GM19452 (cell line): ENCODE data around the gene PHKA2.
"Not testable (repeated sequence)": the region's sequence is repeated elsewhere in the genome, so short reads cannot be mapped to it uniquely, and the experiment has no call there.

Experiments used
- ATAC-seq: cut with Tn5 transposase; IDR thresholded peaks from one replicate; pipeline ENCODE4 v1.9.1; 2021; ENCODE audit not compliant: unreplicated experiment

PHKA2 gene, protein sequence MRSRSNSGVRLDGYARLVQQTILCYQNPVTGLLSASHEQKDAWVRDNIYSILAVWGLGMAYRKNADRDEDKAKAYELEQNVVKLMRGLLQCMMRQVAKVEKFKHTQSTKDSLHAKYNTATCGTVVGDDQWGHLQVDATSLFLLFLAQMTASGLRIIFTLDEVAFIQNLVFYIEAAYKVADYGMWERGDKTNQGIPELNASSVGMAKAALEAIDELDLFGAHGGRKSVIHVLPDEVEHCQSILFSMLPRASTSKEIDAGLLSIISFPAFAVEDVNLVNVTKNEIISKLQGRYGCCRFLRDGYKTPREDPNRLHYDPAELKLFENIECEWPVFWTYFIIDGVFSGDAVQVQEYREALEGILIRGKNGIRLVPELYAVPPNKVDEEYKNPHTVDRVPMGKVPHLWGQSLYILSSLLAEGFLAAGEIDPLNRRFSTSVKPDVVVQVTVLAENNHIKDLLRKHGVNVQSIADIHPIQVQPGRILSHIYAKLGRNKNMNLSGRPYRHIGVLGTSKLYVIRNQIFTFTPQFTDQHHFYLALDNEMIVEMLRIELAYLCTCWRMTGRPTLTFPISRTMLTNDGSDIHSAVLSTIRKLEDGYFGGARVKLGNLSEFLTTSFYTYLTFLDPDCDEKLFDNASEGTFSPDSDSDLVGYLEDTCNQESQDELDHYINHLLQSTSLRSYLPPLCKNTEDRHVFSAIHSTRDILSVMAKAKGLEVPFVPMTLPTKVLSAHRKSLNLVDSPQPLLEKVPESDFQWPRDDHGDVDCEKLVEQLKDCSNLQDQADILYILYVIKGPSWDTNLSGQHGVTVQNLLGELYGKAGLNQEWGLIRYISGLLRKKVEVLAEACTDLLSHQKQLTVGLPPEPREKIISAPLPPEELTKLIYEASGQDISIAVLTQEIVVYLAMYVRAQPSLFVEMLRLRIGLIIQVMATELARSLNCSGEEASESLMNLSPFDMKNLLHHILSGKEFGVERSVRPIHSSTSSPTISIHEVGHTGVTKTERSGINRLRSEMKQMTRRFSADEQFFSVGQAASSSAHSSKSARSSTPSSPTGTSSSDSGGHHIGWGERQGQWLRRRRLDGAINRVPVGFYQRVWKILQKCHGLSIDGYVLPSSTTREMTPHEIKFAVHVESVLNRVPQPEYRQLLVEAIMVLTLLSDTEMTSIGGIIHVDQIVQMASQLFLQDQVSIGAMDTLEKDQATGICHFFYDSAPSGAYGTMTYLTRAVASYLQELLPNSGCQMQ

GRCh38 chrX:18983666-18984380 is at the start of gene PHKA2:
Gene PHKA2 (minus strand): TSS chrX:18984114. CDS start chrX:18983932, 182 bp downstream.
- peak; percentile 46 for ATAC-seq

DNA sequence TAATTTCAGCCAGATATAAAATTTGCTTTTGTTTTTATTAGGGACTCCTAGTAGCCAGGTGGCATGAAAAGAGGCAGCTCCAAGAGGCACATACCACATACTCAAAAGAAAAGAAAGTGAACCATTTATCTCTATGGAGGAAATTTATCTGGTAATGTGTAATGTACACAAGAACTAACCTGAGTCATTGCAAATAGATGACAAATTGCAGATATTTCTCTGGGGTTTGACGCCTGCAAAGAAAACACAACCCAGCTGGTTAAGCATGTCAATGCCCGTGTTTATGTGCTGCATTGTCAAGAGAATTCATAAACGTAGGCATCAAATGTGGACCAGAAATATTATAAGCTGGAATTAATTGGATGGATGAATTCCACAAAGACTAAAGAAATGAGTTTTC is 46.9 kb upstream of the PHKA2 start:
- no peak for ATAC-seq

- ATAC-seq = no peak
Measured at GRCh38 chrX:19028560-19028959, 44.6 kb upstream of the PHKA2 start.

- no peak for ATAC-seq
Measured at GRCh38 chrX:19024366-19024765, 40.5 kb upstream of the PHKA2 start.

- no peak for ATAC-seq
Measured at GRCh38 chrX:19019996-19020395, 36.1 kb upstream of the PHKA2 start.

GRCh38 chrX:19017271-19017670 is 33.4 kb upstream of the PHKA2 start:
- no peak for ATAC-seq

DNA sequence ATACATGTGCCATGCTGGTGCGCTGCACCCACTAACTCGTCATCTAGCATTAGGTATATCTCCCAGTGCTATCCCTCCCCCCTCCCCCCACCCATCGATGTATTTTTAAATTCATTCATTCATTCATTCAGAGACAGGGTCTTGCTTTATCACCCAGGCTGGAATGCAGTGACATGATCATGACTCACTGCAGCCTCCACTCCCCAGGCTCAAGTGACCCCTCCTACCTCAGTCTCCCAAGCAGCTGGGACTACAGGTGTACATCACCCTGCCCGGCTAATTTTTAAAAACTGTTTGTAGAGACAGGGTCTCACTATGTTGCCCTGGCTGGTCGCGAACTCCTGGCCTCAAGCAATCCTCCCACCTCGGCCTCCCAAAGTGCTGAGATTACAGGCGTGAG is 32.7 kb upstream of the PHKA2 start:
- ATAC-seq = not testable (repeated sequence)

DNA sequence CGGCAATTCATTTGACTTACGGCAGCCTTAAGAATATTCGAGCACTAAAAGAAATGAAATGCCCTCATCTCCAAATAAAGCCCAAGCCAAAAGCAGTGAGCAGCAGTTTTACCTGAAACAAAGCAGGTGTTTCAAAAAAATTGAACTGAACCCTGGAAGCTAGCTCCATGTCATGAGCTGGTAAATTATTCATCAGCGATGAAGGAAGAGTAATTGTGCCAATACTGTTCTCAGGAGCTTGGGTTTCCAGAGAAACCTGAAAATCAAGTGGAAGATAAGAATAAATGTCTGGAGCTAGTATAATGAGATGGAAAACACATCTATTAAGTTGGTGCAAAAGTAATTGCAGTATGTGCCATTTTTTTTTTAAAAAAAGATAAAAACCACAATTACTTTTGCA is 24.0 kb upstream of the PHKA2 start:
- no peak for ATAC-seq

DNA sequence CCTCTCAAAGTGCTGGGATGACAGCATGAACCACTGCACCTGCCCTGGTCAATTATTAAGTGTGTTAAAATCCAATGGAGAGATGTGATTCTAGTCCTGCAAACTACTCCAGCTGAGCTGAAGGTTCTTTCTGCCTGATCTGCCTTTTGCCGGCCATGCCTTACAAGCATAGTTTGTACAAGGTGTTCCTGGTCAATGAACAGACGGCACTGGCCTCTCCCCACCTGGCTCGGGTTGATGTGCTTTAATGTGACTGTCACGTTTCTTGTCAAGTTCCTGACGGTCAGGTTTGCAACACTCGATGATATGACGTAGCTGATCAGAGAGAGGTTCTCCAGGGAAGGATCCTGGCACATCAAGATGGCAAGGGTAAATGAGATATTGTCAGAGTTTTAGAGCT is 23.1 kb upstream of the PHKA2 start:
- no peak for ATAC-seq

DNA sequence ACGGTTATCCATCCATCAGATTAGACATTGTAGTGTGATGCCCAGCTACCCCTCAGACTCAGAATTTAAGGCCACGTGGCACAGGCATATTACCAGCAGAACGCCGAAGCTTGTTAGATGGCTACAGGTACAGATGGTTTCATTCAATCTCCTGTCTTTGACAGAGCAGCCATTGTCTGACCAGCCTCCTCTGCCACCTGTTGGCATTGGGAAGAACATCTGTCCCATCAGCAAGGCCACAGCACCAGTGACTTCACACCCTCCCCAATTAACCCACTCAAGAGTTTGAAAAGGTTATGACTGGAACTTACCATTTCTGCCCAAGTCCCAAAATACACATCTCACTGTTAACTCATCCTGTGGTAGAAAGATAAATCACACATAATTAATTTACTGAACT is 22.0 kb upstream of the PHKA2 start:
- ATAC-seq = no peak

DNA sequence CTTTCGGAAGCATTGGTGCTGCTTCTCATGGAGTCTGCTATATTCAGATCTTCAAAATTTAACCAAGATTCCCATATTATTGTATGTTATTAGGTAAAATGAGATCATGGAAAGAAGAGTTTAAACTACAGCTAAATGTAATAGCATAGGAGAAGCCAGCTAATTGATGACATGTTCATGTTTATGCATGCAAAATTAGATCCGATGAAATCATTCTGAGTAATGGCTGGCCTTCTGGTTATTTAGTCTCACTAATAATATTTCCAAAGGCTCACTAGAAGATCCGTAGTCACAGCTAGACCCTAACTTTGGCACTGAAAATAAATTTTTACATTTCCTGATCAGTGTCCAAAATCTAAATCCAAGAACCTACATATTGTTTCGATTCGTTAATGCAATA is 19.8 kb upstream of the PHKA2 start:
- no peak for ATAC-seq

GRCh38 chrX:18998653-18999052 is 14.7 kb upstream of the PHKA2 start:
- no peak for ATAC-seq

- ATAC-seq = no peak
Measured at GRCh38 chrX:18997916-18998315, 14.0 kb upstream of the PHKA2 start.

- ATAC-seq = no peak
Measured at GRCh38 chrX:18996536-18996935, 12.6 kb upstream of the PHKA2 start.

GRCh38 chrX:18995221-18995620 is 11.3 kb upstream of the PHKA2 start:
- no peak for ATAC-seq

DNA sequence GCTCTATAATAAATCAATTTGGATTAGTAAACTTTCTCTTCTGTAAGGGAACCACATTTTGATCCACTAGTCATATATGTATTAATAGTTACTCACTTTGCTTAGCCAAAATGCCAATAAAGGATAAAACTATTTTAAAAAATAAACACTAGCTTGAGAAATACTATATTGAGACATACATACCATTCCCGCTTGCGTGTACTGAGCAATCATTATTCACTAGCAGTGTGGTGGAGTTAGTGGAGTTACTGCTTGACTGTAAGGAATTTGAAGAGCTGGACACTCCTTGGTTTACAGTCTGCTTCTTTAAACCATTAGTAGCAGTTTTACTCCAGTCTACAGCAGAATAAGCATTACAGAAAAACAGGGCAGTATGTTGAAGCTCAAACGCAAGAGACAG is 10.8 kb upstream of the PHKA2 start:
- ATAC-seq = no peak

DNA sequence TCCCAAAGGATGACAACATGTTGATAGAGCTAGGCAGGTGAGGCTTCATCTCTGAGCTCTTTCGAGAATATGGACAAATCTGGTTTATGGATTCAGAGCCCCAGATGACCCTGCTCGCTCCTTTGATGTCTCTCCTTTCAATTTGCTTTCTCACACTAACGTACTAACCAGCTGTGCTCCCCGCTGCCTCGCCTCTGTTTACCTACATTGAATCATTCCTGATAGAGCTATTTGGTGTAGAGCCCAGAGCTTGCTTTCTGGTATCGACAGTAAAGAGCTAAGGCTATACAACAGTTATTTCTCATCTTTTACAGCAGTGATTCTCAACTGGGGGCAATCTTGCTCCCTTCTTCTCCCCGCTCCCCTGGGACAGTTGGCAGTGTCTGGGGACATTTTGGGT is 8.9 kb upstream of the PHKA2 start:
- ATAC-seq = no peak

GRCh38 chrX:18985186-18985435 is 1.2 kb upstream of the PHKA2 start:
- ATAC-seq = no peak

DNA sequence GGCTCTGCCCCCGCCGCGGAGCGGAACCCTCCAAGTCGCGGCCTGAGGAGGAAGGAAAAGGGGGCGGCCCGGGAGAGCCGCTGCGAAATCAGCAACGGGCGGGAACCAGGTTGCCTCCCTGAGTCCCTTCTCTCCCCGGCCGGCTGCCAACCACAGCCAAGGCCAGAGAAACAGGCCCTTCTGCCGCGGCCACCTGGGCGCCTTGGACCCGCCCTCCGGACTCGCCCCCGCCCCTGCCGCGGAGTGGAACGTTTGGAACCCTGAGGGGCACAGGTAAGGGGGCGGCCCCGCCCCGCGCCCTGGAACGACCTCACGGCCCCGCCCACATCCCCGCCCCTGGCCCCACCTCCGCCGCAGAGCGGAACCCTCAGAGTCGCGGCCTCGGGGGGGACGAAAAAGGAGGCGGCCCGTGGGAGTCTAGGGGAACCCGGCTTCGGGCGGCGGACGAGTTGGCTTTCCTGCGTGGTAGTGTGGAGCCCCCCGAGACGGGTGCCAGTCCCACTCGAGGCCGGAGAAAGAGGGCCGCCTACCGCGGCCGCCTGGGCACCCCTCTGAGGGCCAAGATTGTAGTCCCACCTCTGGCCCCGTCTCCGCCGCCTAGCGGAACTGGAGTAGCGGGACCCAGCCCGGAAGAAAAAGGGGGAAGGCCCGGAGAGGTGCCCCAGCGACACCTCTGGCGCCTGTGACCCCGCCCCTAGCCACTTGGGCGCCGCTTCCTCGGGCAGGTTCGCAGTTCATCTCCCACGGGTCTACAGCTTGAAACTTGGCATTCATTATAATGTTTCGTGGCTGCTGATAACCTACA is 669 bp upstream of the PHKA2 start:
- ATAC-seq = peak; percentile 88

DNA sequence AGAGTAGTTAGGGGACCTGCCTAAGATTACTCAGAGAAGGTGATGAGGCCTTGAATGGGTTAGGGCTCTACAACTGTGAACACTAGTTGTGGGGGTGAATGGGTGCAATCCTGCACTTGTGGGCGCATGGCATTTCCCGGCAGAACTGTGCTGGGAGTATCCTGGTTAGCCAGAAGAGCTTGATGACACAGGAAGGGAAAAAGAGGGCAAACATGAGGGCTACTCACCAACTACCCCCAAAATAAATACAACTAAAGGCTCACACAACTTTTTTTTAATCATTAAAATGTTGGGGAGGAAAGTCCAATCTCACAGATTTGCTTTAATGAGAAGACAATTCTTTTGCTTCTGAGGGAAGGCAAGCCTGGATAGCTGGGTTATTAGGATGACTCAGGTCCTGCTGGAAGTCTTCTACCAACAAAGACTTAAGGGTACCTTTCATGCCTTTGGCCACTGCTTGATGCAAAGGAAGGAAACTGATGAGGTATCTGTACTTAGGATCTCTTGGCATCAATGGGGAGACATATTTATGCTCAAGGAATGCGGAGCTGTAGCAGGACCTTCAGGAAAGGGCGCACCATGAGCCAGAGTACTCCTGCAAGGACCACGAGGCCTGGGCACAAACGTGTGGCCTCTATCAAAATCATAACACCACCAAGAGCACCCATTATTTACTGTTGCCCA is 2.6 kb downstream of the PHKA2 start:
- no peak for ATAC-seq
